Measurements from ENCODE around the gene LINC01488.

- TF ChIP-seq ELF4 (CRISPR knock-in tag; IDR thresholded peaks at IDR 0.05), result no peak
- no peak for TF ChIP-seq CTCF (IDR thresholded peaks at IDR 0.05 in 2 of 3, conservative IDR thresholded peaks at IDR 0.05 in 1 of 3; ENCODE audit: insufficient read depth in 2 of 3, low read depth in 1 of 3, low read length in 3 of 3)
- TF ChIP-seq CHD2 (IDR thresholded peaks at IDR 0.05; ENCODE audit: low read depth, low read length), result no peak
- TF ChIP-seq KDM1A (IDR thresholded peaks at IDR 0.05), result no peak
- no peak for TF ChIP-seq SMAD1 (IDR thresholded peaks at IDR 0.05; ENCODE audit: low read depth, low read length, partially characterized antibody)
- no peak for TF ChIP-seq POLR2A (conservative IDR thresholded peaks at IDR 0.05)
- TF ChIP-seq POLR3A (IDR thresholded peaks at IDR 0.05; ENCODE audit: borderline replicate concordance, extremely low read depth, insufficient read depth, insufficient read length), result no peak
Observed at GRCh38 chr11:69450857-69451220, 30.6 kb upstream of the LINC01488 start.

Data from K562 (cell line).